Measurements from ENCODE around the gene SPAG6. TPM values are rescaled to one million over a fixed set of nuclear protein-coding genes. Genes with fewer than 3 reads are reported as not detected.
A peak's percentile ranks its signal among the peaks of the same experiment; 100 is the strongest.

SPAG6 gene
- total and polyA plus RNA-seq, 9 of the 15 experiments (the other 6 are each of a cell fraction or from before 2014, with no cell fraction given), result 3.5 to 23.1 (median 11.8) TPM

GRCh38 chr10:22316286-22317075 is 28.8 kb upstream of the SPAG6 start, which contains the start of gene COMMD3 (continued):
- TF ChIP-seq ZBTB5 (IDR thresholded peaks at IDR 0.05) (no peak), MAFK (IDR thresholded peaks at IDR 0.05; ENCODE audit: low read length) (no peak), ESRRA (IDR thresholded peaks at IDR 0.05; ENCODE audit: borderline replicate concordance, low read depth) (peak; percentile 45), CHD7 (IDR thresholded peaks at IDR 0.05; ENCODE audit: low read depth, low read length) (no peak), ZNF140 (CRISPR knock-in tag; IDR thresholded peaks at IDR 0.05) (no peak), CHD2 (IDR thresholded peaks at IDR 0.05; ENCODE audit: low read depth, low read length) (no peak), GMEB1 (CRISPR knock-in tag; IDR thresholded peaks at IDR 0.05) (peak; percentile 63; the same call in 1 of the 2 replicates), MXD1 (CRISPR knock-in tag; IDR thresholded peaks at IDR 0.05; ENCODE audit: borderline replicate concordance, poor library complexity, severe bottlenecking) (no peak), MEF2A (IDR thresholded peaks at IDR 0.05; ENCODE audit: control insufficient read depth, low read depth, low read length) (no peak), TFAM (CRISPR knock-in tag; conservative IDR thresholded peaks at IDR 0.05) (no peak), SMARCB1 (IDR thresholded peaks at IDR 0.05; ENCODE audit: insufficient read length, low read depth) (no peak)
